ENCODE data around the gene VENTX. TPM values are rescaled to one million over a fixed set of nuclear protein-coding genes. Genes with fewer than 3 reads are reported as not detected.

VENTX gene
- total and polyA plus RNA-seq, 2 experiments from 2014 or later, result not detected

GRCh38 chr10:133268532-133268931 lies 30.9 kb downstream of the VENTX start:
- no peak for DNase-seq (ENCODE audit: low read depth in 1 of 2, low spot score in 1 of 2)
- Histone ChIP-seq H3K4me3 (no peak overlapping the region), H3K4me1 (ENCODE audit: low read depth) (no peaks in the 10 kb centered on the region), H3K9me3 (ENCODE audit: low read depth) (no peaks in the 10 kb centered on the region), H3K27me3 (no peaks in the 10 kb centered on the region), H3K27ac (no peak overlapping the region), H3K36me3 (no peaks in the 10 kb centered on the region)
- no peak for TF ChIP-seq CTCF (IDR thresholded peaks at IDR 0.05; ENCODE audit: low read depth, low read length)

- Histone ChIP-seq H3K36me3 (no peaks in the 10 kb centered on the region), H3K4me1 (ENCODE audit: low read depth) (no peaks in the 10 kb centered on the region), H3K27ac (no peak overlapping the region), H3K4me3 (no peak overlapping the region), H3K27me3 (no peaks in the 10 kb centered on the region), H3K9me3 (ENCODE audit: low read depth) (no peaks in the 10 kb centered on the region)
- no peak for TF ChIP-seq CTCF (IDR thresholded peaks at IDR 0.05; ENCODE audit: low read depth, low read length)
- no peak for DNase-seq (ENCODE audit: low read depth in 1 of 2, low spot score in 1 of 2)
Observed at GRCh38 chr10:133269367-133269766, 31.7 kb downstream of the VENTX start.

- Histone ChIP-seq H3K27ac (no peak overlapping the region), H3K9me3 (ENCODE audit: low read depth) (no peaks in the 10 kb centered on the region), H3K27me3 (no peaks in the 10 kb centered on the region), H3K4me1 (ENCODE audit: low read depth) (peaks cover 6% of the 10 kb centered on the region), H3K4me3 (no peak overlapping the region), H3K36me3 (no peaks in the 10 kb centered on the region)
- no peak for DNase-seq (ENCODE audit: low read depth in 1 of 2, low spot score in 1 of 2)
- TF ChIP-seq CTCF (IDR thresholded peaks at IDR 0.05; ENCODE audit: low read depth, low read length), result no peak
Observed at GRCh38 chr10:133270204-133270603, 32.5 kb downstream of the VENTX start.

GRCh38 chr10:133270773-133271297 lies 33.2 kb downstream of the VENTX start:
- H3K27me3 ChIP-seq, result peaks cover under 1% of the 10 kb centered on the region
- H3K36me3 ChIP-seq, result no peaks in the 10 kb centered on the region
- no peaks in the 10 kb centered on the region for H3K9me3 ChIP-seq (ENCODE audit: low read depth)
- H3K4me1 ChIP-seq (ENCODE audit: low read depth), result peaks cover 12% of the 10 kb centered on the region
- no peak overlapping the region for H3K4me3 ChIP-seq
- DNase-seq (ENCODE audit: low read depth in 1 of 2, low spot score in 1 of 2), result no peak
- no peak overlapping the region for H3K27ac ChIP-seq
- no peak for TF ChIP-seq CTCF (IDR thresholded peaks at IDR 0.05; ENCODE audit: low read depth, low read length)

- H3K4me1 ChIP-seq (ENCODE audit: low read depth), result peaks cover 21% of the 10 kb centered on the region
- no peaks in the 10 kb centered on the region for H3K9me3 ChIP-seq (ENCODE audit: low read depth)
- peaks cover 9% of the 10 kb centered on the region for H3K27me3 ChIP-seq
- no peak overlapping the region for H3K4me3 ChIP-seq
- H3K36me3 ChIP-seq, result no peaks in the 10 kb centered on the region
- no peak for DNase-seq (ENCODE audit: low read depth in 1 of 2, low spot score in 1 of 2)
- no peak overlapping the region for H3K27ac ChIP-seq
- TF ChIP-seq CTCF (IDR thresholded peaks at IDR 0.05; ENCODE audit: low read depth, low read length), result no peak
Observed at GRCh38 chr10:133271521-133272300, 34.1 kb downstream of the VENTX start.

Measured in cardiac muscle cell (in vitro differentiated cells and primary cell).